ENCODE results near the gene SORCS3.
"Not testable (repeated sequence)": the region's sequence is repeated elsewhere in the genome, so short reads cannot be mapped to it uniquely, and the experiment has no call there.

The SORCS3 gene

DNA sequence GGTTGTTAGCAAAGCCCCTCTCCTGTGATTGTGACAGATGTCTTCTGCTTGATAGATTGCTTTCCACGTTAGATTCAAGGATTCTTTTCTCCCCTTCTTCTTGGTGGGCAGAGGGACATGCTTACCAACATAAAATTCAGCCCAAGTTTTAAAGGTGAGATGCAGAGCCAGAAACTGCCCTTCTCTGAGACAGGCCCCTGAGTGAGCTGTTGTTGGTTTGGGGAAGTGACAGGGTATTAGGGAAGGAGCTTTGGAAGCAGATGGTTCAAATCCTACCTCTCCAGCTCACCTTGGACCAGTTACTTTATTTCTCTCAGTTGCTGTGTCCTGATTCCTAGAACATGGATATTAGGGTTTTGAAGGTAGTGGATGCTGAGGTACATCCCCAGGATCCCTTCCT is 53.0 kb downstream of the SORCS3 start:
- no peak for DNase-seq

DNA sequence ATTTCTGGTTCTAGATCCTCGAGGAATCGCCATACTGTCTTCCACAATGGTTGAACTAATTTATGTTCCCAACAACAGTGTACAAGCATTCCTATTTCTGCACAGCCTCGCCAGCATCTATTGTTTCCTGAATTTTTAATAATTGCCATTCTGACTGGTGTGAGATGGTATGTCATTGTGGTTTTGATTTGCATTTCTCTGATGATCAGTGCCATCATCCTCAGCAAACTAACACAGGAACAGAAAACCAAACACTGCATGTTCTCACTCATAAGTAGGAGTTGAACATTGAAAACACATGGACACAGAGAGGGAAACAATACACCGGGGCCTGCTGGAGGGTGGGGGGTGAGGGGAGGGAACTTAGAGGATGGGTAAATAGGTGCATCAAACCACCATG is 62.2 kb downstream of the SORCS3 start:
- not testable (repeated sequence) for DNase-seq

DNA sequence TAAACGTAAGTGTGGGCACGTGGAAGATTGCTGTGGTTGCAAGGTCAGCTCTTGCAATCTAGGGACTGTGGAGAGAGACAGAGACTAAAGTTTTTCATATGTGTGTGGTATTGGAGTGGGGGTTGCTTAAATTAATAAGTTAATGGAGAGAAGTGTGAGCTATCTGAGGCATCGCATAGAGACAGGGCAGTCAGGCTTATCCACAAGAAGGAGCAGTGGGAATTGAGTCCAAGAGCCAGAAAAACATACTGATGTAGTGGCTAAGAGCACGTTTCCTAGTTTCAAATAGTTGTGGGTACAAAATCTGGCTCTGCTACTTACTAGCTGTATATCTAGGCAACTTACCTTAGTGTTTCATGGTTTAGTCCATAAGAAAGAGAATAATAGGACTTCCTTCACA is 65.8 kb downstream of the SORCS3 start:
- no peak for DNase-seq

DNA sequence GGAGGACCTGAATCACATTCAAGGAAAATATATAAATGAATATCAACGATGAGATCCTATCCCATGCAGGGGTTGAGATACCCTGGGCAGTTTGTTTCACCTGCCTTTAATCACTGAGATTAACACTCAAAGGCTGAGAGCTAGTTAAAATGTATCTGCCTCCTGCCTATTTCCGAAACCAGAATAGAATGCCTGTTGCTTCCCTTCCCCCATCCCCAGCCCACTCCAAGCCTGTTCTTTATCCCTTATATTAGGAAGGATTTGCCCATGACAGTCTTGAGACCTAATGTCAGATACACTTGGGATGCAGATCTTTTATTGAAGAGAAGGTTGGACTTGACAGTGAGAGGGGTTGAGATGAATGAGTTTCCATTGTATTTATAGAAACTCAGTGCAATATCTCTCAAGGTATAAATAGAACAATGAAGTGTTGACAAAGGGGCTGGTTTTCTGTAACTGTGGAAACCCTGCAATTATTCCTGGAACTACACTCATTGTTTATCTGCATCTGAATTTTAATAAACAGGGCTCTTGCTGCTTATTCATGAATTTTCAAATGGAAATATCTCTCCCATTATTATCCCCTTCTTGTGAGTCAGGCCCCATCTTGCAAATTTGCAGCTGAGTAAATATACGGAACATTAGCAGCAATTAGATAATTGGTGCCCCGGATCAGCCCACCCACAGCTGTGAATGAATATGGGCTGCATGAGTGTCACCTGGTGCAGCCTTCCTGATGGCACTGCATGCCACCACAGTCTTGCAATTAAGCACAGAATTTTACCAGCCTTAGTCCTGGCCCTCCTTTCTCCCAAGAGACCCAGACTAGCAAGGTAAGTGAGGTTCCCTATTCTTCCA is 66.7 kb downstream of the SORCS3 start:
- DNase-seq = no peak

DNA sequence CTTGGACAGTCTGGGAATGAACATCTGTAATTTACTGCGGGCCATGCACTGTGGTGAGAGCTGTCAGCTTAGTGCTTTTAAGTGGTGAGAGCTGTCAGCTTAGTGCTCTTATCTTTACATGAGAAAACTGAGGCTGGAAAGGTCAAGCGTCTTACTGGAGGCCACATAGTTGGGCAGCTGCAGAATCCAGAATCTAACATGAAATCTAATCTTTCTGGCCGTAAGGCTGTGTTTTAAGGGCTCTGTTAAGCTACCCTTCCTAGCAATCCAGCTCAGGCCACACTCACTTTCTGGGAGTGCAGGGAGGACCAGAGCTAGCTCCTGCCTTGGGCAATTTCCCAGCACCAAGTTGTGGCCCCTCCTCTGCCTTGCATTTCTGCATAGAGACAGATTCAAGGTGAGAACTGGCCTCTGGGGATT is 70.2 kb downstream of the SORCS3 start:
- no peak for DNase-seq

DNA sequence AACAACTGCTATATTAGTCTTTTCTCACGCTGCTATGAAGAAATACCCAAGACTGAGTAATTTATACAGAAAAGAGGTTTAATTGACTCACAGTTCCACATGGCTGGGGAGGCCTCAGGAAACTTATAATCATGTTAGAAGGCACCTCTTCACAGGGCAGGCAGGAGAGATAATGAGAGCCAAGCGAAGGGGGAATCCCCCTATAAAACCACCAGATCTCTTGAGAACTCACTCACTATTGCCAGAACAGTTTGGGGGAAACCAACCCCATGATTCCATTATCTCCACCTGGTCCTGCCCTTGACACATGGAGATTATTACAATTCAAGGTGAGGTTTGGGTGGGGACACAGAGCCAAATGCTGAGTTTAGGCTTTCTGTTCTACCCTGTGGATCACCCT is 89.5 kb downstream of the SORCS3 start:
- not testable (repeated sequence) for DNase-seq

DNA sequence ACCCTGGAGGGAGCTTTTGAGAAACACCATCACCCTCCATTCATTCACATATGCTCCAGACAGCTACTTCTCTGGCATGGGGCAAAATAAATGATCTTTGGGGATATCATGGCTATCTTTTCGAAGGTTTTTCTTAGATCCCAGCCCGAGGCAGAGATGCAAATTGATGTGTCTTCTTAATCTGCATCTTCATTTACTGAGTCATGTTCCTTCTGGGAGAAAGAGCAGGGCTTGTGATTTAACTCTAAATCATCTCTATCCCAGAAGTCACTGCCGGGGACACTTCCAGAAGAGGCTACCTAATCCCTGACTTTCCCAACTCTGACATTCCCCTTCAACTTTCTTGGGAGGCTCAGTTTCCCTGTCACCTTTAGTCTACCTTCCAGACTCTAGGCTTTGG is 90.1 kb downstream of the SORCS3 start:
- no peak for DNase-seq

DNA sequence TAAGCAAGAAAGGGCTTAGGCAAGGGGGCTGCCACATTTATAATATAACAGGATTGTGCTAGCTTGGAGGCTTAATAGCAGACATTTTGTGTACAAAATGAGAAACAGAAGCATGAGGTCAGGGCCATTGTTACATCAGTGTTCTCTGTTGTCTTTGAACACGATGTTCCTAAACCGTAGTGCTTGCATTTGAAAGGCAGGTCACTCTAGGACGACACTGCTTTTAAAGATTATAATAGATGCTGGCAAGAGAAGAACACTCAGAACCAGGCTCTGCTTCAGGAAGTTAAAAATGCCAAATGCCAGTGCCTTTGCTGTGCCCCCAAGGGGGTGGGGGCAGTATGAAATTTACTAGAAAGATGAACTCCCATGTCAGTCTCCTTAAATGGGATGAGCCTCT is 91.1 kb downstream of the SORCS3 start:
- DNase-seq = no peak

DNA sequence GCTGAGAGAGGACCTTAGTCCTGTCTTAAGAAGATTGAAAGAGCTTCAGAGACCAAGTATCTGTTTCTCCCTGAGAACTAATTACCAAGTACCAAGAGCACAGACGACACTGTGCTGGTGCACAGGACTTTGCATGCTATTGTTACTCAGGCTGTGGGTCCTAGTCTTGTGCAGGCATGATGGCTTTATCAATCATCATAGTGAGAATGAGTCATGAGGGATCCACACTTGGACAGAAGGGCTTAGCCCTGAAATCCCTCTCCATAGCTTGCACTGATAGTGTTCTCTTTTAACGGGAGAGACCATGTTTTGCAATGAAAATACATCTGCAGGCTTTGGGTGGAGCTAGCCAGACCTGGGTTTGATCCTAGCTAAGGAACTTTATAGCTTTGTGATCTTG is 93.3 kb downstream of the SORCS3 start:
- no peak for DNase-seq

DNA sequence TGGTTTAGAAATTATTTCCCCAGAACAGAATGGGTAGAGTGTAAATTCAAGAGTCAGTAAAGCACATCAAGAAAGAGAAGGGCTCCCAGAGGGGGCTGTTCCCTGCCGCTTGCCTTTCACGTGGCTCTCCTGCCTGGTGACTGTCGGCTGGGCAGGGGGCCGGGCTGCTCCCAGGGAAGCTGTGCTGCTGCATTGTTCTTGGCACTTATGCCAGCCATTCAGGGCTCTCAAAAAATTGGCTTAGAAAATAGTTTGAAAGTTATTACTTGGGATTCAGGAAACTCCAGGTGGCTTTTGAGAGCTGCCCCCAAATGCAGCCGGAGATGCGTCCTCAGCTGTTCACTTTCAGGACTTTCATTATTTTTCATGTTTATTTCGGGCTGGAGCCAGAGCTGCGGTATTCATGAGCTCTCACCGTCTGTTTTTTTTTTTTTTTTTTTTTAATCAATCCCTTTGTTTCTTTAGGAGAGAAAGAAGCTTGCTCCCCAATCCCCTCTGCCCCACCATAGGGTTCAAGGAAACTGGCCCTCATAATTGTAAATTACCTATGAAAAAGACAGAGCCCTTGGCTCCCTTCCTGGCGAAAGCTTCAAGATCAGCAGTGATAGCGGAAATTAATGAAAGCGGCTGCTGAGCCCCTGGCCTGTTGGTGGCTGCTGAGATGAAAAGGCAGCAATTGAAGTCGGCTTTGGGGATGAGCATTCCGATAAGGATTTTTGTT is 94.1 kb downstream of the SORCS3 start:
- no peak for DNase-seq

DNA sequence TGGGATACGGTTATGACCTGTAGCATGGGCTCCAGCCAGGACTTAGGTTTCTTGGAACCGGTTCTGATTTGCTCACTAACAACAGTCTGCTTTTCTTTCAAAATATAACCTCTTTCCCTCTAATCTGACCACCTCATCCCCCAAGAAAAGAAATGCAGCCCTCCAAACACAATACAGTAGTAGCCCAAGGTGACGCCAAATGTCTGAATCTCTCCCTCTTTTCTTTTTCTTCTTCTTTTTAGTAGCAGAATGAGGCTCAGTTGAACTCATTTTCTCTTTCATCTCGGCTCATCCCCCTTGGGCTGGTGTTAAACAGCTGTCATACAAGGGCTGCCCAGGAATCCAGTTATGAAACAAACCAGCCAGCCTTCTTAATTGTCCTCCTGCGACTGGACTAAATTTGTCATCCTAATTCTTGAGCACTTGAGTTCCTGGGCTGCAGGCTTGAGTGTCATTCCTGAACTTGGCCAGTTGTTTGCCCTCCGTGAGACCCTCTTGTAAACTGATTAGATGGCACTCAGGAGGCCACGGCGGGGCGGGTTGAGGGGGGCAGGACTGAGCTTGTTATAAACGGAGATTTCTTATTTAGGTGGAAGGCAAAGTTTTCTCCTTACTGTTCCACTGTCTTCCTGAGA is 94.8 kb downstream of the SORCS3 start:
- DNase-seq = no peak

DNA sequence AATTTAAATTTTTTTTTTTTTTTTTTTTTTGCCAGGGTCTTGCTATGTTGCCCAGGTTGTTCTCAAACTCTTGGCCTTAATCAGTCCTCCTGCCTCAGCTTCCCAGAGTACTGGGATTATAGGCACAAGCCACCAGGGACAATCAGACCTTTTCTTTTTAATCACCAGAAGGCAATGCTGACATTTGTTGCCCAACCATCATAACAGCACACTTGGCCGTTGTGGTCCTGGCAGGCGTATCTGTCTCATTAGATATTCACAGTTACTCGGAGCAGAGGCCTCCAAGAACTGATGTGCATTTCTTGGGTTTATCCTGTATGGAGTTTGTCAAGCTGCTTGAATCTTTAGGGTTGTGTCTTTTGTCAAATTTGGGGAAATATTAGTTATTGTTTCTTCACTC is 100.0 kb downstream of the SORCS3 start:
- no peak for DNase-seq

DNA sequence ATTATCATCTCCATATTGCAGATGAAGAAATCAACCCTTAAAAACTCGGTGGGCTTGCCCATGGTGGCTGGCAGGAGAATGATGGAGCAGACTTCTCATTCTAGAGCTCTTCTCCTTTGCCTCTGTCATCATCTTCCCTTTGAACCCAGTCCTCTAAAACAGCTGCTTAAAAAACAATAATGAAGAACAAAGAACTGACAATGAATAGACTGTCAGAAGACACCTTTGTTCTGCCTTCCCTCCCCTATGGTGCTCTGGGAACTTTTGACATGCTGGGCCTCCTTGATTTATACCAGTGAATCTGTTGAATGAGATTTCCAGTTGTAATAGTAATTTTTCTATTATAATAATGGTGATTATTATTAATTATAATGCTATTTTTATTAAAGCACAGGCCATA is 103.0 kb downstream of the SORCS3 start:
- DNase-seq = no peak

DNA sequence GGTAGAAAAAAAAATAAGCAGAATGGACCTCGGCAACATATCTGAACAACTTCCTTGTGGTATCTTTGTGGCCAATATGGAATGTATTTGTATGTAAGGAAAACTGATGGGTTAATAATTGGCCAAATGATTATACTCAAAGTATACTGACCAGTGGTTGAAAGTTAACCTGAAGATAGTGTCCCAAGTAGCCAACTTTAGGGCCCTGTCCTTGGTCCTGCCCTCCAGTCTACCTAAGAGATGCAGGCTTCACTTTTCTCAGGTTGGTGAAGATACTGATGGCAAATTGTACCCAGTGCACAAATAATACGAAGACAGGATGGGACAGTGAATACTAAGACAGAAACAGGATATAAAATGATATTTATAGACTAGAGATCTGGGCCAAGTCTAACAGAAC is 109.2 kb downstream of the SORCS3 start:
- no peak for DNase-seq

DNA sequence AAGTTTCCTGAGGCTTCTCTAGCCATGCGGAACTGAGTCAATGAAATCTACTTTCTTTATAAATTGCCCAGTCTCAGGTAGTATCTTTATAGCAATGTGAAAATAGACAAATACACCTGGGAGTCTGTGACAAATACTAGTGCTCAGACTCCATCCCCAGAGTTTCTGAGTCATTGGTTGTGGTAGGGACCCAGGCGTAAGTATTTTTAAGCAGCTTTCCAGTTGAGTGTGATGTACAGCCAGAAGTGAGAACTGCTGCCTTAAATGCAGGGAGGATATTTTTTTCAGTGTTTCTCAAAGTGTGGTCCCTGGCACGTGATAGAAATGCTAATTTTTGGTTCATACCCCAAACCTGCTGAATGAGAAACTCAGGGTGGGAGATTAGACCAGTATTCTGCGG is 121.7 kb downstream of the SORCS3 start:
- DNase-seq = no peak

DNA sequence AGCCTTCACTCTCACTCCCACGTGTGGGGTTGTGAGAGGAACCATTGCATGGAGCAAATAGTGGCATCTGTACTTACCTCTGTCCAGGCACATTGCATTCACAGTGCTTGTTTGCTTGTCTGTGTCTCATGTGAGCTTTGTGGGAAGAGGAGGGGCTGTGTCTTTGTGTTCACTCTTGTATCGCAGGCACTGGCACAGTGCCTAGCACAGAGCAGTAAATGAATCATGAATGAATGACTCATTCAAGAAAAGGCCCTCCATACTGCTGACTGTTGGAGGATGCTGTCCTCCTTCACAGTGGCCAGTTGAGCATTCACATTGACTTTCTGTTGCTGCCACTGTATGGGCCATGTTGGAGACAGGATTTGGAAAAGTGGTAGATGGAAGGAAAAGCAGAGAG is 125.3 kb downstream of the SORCS3 start:
- no peak for DNase-seq

DNA sequence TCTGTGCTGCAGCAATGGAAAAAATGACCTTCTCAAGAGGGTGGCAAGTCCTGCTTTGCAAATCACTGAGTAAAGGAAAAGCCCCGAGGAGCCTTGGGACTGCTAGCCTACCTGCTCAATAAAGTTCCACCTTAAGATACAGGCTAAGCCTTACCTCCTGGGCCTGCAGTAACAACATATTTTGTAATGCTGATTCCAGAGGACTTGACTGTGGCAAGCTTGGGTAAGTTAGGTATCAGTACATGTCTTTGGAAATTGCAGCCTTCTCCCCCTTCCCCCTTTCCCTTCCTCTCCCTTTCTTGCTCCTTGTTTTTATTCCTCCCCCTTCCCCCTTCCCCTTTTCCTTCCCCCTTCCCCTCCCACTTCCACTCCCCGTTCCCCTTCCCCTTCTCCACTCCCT is 126.2 kb downstream of the SORCS3 start:
- DNase-seq = no peak

DNA sequence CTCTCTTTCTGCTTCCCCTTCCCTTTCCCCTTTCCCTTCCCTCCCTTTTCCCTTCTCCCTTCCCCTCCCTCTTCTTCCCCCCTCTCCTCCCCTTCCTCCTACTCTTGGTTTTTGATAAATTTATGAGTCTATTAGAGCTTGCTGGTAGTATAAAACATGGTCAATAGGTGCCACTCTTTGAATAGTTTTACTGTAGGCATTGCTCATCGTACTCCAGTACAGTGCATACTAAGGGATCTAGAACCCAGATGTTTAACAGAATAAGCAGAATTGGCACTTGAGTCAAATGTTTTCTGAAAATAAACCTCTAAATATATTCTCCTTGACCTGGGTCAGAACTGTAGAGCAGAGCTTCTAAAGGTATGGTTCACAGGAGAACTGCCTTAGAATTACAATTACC is 126.7 kb downstream of the SORCS3 start:
- DNase-seq = no peak

DNA sequence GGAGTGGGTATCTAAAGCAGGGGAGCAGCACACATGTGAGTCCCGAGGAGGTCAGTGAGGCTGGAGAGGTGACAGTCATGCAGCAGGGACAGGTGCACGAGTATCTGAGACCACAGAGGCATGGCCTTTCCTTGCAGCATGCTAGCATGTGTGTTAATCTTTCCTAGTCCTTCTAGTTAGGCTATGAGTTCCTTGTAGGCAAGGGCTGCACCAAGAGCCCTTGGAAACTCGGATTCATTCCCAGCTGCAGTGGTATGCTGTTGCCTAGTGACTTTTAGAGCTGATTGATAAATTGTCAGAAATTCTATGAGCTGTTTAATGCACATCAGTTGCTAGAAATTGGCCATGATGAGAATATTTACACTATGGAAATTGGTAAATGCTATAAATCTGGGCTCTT is 132.0 kb downstream of the SORCS3 start:
- DNase-seq = no peak

DNA sequence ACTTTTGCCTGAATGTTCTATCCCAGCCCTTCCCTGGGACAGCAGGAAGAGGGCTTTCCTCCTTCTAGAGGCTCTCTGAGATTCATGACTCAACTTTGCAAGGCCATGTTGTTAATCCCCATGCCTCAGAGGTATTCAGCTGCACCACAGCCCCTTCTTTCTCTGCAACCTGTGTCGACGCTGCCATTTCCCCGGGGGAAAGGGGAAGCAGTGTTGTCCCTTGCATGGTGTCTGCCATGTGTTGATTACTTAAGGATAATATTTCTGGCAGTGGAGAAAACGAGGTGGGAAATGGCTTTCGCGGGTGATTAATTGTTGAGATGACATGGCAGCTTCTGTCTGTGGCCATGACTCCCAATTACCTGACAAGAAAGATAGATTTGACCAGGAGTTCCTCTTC is 133.1 kb downstream of the SORCS3 start:
- no peak for DNase-seq

DNA sequence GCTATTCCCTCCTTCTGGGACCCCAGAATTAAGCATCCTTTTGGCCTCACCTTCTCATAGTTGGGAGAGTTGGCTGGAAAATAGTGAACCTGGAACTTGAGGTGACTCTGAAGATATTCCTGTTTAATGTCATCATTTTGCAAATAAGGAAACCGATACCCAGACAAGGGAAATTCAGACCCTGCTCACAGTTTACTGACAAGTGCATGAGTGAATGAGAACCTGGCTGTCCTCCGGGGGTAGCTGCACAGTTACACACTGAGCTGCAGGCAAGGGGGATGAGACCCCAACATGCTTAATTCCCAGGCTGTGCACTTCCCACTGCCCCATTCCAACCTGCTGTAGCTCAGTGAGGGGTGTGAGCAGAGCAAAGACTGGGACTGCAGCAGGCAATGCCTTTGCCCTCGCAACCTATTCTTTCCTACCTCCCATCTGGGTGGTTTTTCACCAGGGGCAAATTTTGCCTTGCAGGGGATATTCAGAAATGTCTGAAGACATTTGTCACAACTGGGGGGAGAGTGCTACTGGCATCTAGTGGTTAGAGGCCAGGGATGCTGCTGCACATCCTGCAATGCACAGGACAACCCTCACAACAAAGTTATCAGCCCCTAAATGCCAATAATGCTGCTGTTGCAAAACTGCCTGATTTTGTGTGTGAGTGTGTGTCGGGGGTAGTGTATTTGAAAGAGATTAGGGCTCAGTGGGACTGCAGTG is 136.2 kb downstream of the SORCS3 start:
- DNase-seq = no peak

DNA sequence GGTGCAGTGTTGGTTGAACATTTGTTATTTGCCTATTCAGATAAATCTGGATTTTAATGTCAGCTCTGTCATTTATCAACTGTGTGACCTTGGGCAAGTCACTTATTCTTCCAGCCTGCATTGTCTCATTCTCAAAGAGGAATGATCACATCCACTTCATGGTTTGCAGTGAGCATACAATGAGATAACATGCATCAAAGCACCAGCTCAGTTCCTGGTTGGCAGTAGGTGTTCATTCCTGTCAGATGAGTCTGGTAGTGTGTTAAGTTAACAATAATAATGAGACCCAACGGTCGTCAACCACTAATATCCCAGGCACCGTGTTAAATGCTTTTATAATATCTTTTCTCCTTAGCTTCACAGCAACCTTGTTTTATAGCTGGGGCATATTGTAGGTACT is 137.3 kb downstream of the SORCS3 start:
- no peak for DNase-seq

DNA sequence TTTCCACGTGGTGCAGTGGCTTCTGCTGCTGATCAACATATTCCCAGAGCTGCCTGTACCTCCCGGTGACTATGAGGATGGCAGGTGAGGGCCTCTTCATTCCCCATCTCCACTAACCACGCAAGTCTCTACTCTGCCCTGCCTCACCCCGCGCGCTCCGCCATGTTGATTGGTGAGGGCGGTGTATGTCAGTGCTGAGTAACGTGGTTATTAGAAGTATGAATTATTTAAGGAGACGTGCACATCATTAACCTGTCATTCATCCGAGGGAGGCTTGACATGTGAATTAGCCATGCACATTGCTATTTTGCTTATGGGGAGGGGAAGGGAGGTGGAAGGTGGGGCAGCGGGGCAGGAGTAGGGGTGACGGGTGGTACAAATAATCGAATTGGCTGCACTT is 138.6 kb downstream of the SORCS3 start:
- DNase-seq = no peak

All from activated CD8-positive, alpha-beta memory T cell treated with anti-CD3 and anti-CD28 coated beads, Interleukin-2, amount 50 U/mL, for 48 hours (primary cell).